HG02973 (cell line): ENCODE data around the gene PDE7B.
"Not testable (repeated sequence)": the region's sequence is repeated elsewhere in the genome, so short reads cannot be mapped to it uniquely, and the experiment has no call there.

ENCODE experiments used
- ATAC-seq: cut with Tn5 transposase; IDR thresholded peaks from one replicate; pipeline ENCODE4 v1.9.1; 2021; ENCODE audit warnings: moderate library complexity; ENCODE audit not compliant: unreplicated experiment

Gene PDE7B

GRCh38 chr6:135842618-135843392 lies 8.7 kb upstream of the PDE7B start:
- no peak for ATAC-seq

- no peak for ATAC-seq
Measured at GRCh38 chr6:135850882-135851281, 619 bp upstream of the PDE7B start.

DNA sequence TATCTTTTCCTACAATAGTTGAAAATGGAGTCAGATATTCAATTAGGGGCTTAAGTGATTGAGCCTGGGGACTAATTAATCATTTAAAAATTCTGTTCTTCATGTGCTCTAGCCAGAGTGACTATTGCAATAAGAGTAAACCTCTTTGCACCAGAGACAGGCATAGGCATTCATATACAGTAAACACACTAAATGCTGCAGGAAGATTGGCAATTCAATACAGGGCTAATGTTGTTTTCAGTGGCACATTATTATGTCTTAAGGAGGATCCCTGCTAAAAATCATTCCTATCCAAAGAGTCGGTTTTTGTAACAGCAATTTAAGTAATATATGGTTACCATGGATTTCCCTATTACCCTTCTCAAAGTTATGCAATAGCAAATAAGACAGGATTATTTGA lies 1.2 kb downstream of the PDE7B start:
- no peak for ATAC-seq

DNA sequence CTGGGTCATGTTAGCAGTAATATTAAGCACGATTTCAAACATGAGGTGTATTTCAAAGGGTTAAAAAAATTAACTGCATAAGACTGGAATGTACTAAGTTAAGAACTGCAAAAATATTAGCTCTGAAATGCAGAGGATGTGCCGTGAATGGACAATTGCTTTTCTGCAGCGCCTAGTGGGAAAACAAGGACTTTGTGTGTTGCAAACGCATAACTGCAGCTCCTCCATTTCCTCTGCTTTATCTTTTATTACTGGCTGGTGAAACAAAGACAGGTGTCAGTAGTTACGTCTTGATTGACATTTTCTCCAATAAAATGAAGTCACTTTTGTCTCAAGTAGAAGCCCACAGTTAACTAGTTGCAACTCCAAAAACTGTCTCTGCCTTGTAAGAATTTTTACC lies 1.7 kb downstream of the PDE7B start:
- ATAC-seq: no peak

DNA sequence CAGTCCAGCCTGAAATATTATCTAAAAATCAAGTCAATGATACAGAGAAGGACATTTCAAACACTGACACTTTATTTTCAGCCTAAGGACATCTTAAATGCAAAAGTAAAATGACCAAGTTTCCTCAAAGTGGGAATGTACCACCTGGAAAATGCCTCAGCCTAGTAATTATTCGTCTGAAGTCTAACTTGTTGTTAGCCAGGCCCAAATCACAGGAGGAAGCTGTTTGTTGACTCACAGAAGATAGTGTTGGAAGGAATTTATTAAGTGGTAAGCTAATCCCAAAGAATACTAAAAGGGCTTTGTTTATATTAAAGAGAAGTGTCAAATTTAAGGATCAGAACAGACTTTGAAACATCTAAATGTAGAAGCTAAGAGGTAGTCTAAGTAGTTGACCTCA lies 2.5 kb downstream of the PDE7B start:
- ATAC-seq: no peak

DNA sequence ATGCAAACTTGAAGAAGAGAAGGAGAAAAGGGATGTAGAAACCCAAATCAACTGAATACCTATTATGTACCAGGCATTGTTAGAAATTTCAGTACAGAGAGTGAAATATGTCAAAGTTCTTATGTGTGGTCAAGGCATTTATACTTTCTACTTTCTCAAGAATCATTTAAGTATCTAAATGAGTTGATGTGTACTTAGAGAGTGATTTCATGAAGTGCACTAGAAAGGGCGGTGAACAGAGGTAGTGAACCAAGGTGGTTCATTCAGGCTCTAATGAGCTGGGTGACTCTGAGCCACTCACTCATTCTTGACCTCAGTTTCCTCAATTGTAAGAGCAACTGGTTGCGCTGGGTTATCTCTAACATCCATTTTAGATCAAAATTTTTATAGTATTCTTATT lies 3.3 kb downstream of the PDE7B start:
- no peak for ATAC-seq

GRCh38 chr6:135858931-135859330 lies 7.4 kb downstream of the PDE7B start:
- no peak for ATAC-seq

DNA sequence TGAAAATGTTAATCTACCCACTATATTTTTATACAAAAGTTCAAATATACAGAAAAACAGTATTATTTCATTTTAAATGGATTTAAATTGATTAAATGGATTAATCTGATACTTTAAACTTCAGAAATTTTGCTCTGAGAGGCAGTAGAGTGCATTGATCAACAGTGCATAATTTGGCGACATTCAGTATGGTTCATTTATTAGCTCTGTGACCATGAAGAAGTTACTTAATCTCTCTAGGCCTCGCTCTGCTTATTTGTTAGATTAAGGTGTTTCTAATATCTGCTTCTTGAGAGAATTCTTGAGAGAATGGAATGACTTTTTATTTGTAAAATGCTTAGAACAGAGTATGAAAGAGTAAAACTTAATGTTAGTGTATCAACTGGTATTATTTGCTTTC lies 8.9 kb downstream of the PDE7B start:
- ATAC-seq: no peak

DNA sequence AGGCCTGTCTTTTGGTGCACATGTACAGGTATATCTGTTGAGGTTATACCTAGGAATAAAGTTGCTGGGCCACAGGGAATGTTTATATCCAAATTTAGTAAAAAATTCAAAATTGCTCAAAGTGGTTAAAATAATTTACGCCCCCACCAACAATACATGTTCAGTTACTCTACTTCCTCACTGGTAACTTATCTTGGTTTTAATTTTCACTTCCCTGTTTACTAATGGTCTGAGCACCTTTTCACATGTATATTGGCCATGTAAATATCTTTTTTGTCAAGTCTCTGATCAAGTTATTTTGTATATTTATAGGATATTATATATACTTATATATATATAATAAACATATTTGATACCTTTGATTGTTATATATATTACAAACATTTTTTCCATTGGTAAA lies 9.7 kb downstream of the PDE7B start:
- peak; percentile 73 for ATAC-seq

DNA sequence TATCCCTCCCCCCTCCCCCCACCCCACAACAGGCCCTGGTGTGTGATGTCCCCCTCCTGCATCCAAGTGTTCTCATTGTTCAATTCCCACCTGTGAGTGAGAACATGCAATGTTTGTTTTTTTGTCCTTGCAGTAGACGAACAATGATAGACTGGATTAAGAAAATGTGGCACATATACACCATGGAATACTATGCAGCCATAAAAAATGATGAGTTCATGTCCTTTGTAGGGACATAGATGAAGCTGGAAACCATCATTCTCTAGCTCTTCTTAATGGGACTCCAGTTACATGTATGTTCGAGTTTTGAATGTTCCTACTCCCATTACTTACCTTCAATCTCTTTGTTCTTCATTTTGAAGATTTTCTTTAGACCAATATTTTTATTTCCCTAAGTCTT lies 13.4 kb downstream of the PDE7B start:
- ATAC-seq: not testable (repeated sequence)

DNA sequence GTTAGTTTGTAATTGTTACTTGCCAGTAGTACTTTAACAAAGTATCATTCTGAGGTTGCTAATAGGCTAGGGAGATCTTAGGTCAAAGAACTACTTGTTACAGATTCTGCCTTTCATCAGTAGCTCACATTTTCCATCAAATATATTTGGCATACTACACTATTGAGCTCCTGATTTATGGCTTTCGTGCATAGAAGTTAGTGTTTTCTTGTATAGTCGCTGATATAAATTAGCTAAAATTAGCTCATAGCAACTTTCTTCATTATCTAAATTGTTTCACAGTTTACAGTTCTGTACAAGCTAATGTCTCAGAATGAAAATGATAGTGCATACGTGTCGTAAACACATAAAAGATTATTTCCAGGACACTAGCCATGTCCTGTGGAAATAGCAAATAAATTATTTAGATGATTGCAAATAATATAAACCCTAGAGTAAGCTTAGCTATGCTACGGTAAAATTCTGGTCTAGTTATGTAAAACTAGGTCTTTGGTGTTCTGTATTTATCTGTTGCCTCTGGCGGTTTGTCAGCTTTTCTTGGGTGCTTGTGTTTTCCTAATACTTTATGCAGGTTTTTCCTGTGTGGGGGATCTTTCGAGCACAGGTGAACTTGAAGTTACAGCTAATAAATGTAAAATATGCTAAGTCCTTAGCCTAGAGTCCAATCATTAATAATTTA lies 15.1 kb downstream of the PDE7B start:
- ATAC-seq: no peak

- ATAC-seq: no peak
Measured at GRCh38 chr6:135867332-135867731, 15.8 kb downstream of the PDE7B start.

DNA sequence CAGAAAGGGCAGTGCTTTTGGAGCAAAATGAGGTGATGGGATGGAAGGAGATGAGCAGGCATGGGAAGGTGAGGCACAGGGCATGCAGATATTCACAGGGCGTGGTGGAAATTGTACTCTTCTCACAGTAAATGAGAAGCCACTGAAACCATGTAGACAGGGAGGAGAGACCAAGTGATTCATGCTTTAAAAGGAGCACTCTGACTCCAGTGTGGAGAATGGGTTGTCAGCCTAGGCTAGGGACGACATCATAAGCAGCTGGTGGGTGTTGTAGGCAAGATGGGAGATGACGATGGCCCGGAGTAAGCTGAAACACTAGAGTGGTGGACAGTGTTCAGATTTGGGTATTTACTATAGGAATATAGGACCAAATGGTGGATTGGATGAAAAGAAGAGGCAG lies 18.4 kb downstream of the PDE7B start:
- ATAC-seq: no peak

DNA sequence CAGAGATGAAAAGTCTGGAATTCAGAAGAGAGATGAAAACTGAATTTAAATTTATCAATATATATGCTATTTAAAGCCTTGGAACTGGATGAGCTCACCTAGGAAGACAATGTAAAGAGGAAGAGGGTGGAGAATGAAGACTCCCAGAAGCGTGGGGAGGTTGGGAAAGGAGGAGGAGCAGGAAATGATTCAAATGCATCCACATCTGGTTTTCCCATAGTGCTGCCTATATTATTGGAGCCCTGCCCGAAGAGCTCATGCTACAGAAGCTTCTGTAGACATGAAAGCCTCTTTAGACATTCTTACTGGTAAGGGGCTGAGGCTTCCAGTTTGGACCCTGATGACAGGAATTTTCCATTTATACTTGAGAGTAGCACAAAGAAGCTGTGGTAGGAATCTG lies 19.2 kb downstream of the PDE7B start:
- ATAC-seq: no peak

GRCh38 chr6:135871296-135871695 lies 19.8 kb downstream of the PDE7B start:
- no peak for ATAC-seq

- no peak for ATAC-seq
Measured at GRCh38 chr6:135871878-135872277, 20.4 kb downstream of the PDE7B start.

GRCh38 chr6:135875446-135875845 lies 23.9 kb downstream of the PDE7B start:
- ATAC-seq: no peak

GRCh38 chr6:135876058-135876457 lies 24.6 kb downstream of the PDE7B start:
- no peak for ATAC-seq

DNA sequence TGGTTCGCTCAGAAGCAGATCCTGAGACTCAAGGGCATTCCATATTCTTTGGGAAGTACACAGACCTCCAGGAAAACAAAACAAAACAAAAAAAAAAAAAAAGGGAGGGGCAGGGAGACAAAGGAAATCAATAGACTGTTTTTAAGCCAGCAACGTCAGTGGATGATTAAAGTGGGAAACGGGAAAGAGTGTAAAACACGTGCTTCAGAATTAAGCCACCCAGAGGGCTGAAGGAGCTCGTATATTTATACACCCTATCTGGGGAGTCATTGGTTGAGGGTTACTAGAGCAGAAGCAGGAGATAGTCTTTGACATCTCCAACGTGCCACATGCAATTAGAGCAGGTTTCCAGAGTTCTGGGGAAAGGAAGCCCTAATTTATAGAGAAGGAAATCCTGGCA lies 26.2 kb downstream of the PDE7B start:
- ATAC-seq: no peak

DNA sequence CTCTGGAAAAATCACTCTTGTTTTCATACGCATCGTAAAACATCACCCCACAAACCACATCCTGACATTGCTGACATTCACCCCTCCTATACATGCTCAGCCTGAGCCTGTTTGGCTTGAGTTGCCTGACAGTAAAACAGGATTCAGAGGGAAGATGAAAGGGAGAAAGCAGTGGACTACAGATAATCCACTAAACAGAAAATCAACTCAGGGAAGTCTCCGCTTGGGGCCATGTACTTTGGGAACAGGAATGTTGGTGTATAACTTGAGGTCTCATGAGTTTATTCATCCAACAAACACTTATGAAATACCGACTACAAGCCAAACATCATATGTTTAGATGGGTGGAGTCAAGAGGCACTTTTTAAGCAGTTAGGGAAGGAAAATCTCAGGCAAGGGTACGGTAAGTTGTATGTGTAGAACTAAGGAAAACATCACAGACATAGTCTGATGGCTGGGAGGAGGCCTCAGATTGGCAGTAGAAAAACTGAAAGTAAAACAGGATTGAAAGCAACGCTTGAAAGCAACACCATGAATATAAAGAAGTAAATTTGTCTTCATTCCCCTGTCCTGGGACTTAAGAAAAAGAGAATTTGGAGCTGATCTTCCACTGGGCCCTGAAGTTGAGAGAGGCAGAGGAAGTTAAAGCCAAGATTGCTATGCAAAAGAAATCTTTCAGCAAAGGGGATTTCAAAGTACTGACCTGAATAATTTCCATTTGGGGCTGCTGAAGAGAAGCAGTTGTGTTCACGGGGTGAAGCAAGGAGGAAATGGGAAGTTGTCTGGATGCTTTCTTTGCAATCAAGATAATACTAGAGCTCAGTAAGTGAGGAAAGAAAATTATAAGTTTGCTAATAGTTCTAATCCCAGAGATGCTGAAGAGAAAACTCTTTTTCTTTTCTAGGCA lies 28.8 kb downstream of the PDE7B start:
- ATAC-seq: peak; percentile 95

DNA sequence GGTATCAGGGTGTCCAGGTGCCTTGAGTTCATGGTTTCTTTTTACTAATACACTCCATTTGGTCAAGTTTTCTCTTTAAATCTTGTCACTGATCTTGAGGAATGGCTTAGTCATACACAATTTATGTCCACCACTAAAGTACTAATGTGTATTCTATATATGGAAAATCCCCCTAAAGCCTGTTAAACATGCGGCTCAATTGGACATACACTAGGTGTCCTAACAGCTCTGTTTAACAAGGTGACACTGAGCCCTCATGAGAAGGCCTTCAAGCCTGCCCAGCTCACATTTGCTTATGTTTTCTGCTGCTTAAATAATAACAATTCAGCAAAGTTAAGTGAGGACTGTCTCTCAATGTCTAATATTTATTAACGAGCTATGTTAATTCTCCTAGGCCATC lies 31.5 kb downstream of the PDE7B start:
- no peak for ATAC-seq

DNA sequence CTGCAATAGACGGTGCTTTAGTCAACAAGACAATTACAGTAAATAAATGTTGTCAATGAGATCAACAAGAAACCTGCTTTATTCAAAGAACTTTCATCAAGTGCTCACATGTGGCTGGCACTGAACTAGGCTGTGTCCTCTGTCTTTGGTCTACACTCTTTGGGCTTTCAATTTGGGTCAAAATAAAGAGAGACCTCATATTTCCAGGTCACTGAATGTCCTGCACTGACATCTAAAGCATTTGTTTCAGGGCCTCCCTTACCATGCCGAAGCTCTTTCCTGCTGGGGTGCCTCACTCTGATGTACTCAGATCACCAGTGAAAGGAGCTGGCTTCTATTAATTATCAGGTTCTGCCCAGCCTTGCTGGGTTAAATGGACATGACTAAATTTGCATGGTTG lies 32.0 kb downstream of the PDE7B start:
- no peak for ATAC-seq
